Activated CD8-positive, alpha-beta T cell treated with anti-CD3 and anti-CD28 coated beads for 36 hours (primary cell): ENCODE results near the gene FUOM. TPM values are rescaled to one million over a fixed set of nuclear protein-coding genes. Genes with fewer than 3 reads are reported as not detected.

Experiments
- ATAC-seq: fragments of 200-7000 bp; cut with Tn5 transposase; one replicate; pipeline ENCODE4 v1.10.0; 2021; ENCODE audit warnings: mild to moderate bottlenecking, moderate library complexity
- CTCF ChIA-PET: fragments of 350-600 bp; sonication (Branson Sonifier 250); formaldehyde crosslinking; loops from one replicate; lab custom pipeline; 2021; ENCODE audit warnings: antibody characterized with exemption; lab: Charles Lee
- POLR2A ChIA-PET: fragments of 350-600 bp; sonication (Branson Sonifier 250); formaldehyde crosslinking; loops from one replicate; lab custom pipeline; 2021; ENCODE audit warnings: antibody characterized with exemption; lab: Charles Lee
- DNase-seq: peaks from one replicate; pipeline ENCODE4 v3.0.0-alpha.2; 2020
- H3K27ac Mint-ChIP-seq: one replicate; pipeline ENCODE4 v1.8.0; 2021; ENCODE audit warnings: mild to moderate bottlenecking, mixed read lengths
- H3K27me3 Mint-ChIP-seq: one replicate; pipeline ENCODE4 v1.8.0; 2021; ENCODE audit warnings: mixed read lengths
- H3K36me3 Mint-ChIP-seq: one replicate; pipeline ENCODE4 v1.8.0; 2021; ENCODE audit warnings: low read depth, mixed read lengths
- H3K4me1 Mint-ChIP-seq: one replicate; pipeline ENCODE4 v1.8.0; 2021; ENCODE audit warnings: low read depth, mixed read lengths
- H3K4me3 Mint-ChIP-seq: one replicate; pipeline ENCODE4 v1.8.0; 2021; ENCODE audit warnings: mild to moderate bottlenecking, moderate library complexity, mixed read lengths
- H3K9me3 Mint-ChIP-seq: one replicate; pipeline ENCODE4 v1.8.0; 2021; ENCODE audit warnings: mixed read lengths
- intact Hi-C: fragments of 100-400 bp; cut with micrococcal nuclease; formaldehyde crosslinking; loops from one replicate; pipeline ENCODE4 v1.10.0; 2022
- total RNA-seq, 2 experiments: library from RNA; stranded (reverse); gene quantifications; one replicate each; pipeline ENCODE4 v1.2.3, GENCODE V29; 2021
- TF ChIP-seq, protein P1 (sequence below): fragments of 200-600 bp; IDR thresholded peaks from one replicate; pipeline ENCODE4 v1.8.0; 2022; ENCODE audit warnings: antibody characterized with exemption, mild to moderate bottlenecking

Gene FUOM
- total RNA-seq, 2 experiments from 2014 or later = 32.2 to 33.7 TPM

DNA sequence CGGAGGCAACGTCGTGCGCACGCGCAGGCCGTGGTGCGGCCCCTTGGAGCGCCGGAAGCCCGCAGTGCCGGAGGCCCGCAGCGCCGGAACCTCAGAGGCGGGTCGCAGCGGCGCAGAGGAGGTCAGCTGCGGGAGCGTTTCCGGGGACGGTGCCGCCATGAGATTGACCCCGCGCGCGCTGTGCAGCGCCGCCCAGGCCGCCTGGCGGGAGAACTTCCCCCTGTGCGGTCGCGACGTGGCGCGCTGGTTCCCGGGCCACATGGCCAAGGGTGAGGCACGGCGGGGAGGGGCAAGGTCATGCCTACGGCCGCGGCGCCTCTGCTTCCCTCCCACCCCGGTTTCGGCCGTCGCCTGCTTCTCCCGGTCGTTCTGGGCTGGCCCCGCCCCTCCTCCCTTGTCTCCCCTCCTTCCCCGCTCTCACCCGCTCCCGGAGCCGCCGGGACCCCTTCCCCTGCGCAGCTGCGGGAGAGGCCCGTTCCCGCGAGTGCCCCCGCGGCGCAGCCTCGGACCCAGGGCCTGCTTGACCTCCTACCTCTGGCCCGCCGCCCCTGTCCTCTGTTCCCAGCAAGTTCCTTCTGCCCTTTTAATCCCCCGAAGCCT is 36.3 kb upstream of the FUOM start, which contains the start of gene MTG1:
MTG1 (plus strand) TSS at position 94 of the 600 bp plus-strand sequence; CDS start at position 158, 64 bp downstream.
- H3K36me3 Mint-ChIP-seq = peaks cover 35% of the 10 kb centered on the region
- ChIA-PET POLR2A (interaction anchor here (1.0 to 1.7 kb wide), 3 partner anchors 8 to 197 kb away, joined by 3 to 4 read pairs (median 4); no protein-coding TSS in a partner anchor), CTCF (interaction anchor here (1.3 kb wide), 1 partner anchor 65 kb away, joined by 3 read pairs; no protein-coding TSS in a partner anchor)
- H3K4me1 Mint-ChIP-seq = peaks cover 50% of the 10 kb centered on the region
- DNase-seq (peak; percentile 92), ATAC-seq (peak; percentile 74)
- TF ChIP-seq, protein P1, sequence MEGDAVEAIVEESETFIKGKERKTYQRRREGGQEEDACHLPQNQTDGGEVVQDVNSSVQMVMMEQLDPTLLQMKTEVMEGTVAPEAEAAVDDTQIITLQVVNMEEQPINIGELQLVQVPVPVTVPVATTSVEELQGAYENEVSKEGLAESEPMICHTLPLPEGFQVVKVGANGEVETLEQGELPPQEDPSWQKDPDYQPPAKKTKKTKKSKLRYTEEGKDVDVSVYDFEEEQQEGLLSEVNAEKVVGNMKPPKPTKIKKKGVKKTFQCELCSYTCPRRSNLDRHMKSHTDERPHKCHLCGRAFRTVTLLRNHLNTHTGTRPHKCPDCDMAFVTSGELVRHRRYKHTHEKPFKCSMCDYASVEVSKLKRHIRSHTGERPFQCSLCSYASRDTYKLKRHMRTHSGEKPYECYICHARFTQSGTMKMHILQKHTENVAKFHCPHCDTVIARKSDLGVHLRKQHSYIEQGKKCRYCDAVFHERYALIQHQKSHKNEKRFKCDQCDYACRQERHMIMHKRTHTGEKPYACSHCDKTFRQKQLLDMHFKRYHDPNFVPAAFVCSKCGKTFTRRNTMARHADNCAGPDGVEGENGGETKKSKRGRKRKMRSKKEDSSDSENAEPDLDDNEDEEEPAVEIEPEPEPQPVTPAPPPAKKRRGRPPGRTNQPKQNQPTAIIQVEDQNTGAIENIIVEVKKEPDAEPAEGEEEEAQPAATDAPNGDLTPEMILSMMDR = no peak
- no peaks in the 10 kb centered on the region for H3K9me3 Mint-ChIP-seq
- no peaks in the 10 kb centered on the region for H3K27me3 Mint-ChIP-seq
- peak within 1 kb of the TSS; percentile 88 for H3K4me3 Mint-ChIP-seq
- peak within 1 kb of the TSS; percentile 92 for H3K27ac Mint-ChIP-seq
- intact Hi-C loops = loop anchor here (5.0 kb wide), 1 partner anchor 67 kb away; no protein-coding TSS in a partner anchor

DNA sequence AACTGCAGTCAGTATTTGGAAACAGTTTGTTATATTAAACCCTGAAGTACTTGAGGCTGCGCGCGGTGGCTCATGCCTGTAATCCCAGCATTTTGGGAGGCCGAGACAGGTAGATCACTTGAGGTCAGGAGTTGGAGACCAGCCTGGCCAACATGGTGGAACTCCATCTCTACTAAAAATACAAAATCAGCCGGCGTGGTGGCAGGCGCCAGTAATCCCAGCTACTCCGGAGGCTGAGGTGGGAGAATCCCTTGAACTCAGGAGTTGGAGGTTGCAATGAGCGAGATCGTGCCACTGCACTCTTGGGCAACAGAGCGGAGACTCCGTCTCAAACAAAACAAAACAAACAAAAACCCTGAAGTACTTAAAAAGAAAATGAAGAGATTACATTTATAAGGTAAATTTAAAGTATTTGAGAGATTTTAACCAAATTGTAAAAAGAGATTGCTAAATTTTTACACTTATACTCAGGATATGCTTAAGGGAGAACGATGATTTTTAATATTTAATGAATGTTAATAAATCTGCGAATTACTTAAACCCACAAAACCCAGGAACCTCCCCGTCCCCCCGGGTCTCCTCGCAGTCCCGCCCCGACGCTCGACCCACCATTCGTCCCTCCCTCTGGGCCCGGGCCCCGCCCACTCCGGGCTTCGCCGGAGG is 35.7 kb upstream of the FUOM start:
- Mint-ChIP-seq H3K4me1 (peaks cover 54% of the 10 kb centered on the region), H3K36me3 (peaks cover 30% of the 10 kb centered on the region), H3K4me3 (peak overlapping the region; percentile 88), H3K9me3 (no peaks in the 10 kb centered on the region), H3K27me3 (no peaks in the 10 kb centered on the region), H3K27ac (peak overlapping the region; percentile 79)
- ChIA-PET CTCF (interaction anchor here (1.3 kb wide), 1 partner anchor 64 kb away, joined by 3 read pairs; no protein-coding TSS in a partner anchor), POLR2A (interaction anchor here (1.4 to 1.7 kb wide), 2 partner anchors 9 to 15 kb away, joined by 4 read pairs; no protein-coding TSS in a partner anchor)
- no peak for ATAC-seq
- TF ChIP-seq, protein P1 = no peak
- no peak for DNase-seq
- intact Hi-C loops = loop anchor here (5.0 kb wide), 1 partner anchor 66 kb away; no protein-coding TSS in a partner anchor

DNA sequence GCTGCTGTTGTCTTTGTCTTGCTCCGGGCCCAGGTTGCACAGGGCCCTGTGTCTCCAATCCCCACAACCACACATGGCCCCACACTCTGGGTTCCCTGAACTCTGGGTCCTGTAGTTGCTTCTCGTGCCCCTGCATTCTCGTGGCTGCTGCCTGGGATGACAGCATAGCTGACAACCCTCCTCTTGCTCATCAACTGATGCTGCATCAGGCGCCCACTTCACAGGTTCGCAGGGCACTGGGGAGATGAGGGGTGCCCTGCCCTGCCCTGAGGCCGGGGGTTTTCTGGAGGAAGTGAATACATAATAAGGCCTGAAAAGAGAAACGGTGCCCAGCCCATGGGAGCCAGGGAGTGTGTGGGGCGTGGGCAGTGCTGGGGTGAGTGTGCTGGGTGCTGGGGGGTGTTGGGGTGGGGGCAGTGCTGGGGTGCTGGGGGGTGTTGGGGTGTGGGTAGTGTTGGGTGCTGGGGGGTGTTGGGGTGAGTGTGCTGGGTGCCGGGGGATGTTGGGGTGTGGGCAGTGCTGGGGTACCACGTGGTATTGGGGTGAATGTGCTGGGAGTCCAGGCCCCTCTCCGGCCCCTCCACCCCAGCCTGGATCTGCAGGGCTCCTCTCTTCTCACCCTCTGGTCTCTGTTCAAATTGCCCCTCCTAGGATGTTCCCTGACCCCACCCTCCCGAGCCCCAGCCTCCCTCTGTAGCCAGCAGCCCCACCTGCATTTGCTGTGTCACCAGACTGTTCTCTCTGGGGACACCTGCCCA is 34.1 kb upstream of the FUOM start:
- Mint-ChIP-seq H3K9me3 (no peaks in the 10 kb centered on the region), H3K36me3 (peaks cover 17% of the 10 kb centered on the region), H3K27ac (peak overlapping the region; percentile 97), H3K4me1 (peaks cover 55% of the 10 kb centered on the region), H3K27me3 (no peaks in the 10 kb centered on the region), H3K4me3 (peak overlapping the region; percentile 8)
- ChIA-PET CTCF (interaction anchor here (1.0 to 4.5 kb wide), 5 partner anchors 9 to 128 kb away, joined by 3 to 37 read pairs (median 6); no protein-coding TSS in a partner anchor), POLR2A (interaction anchor here (1.2 to 2.9 kb wide), 5 partner anchors 10 to 35 kb away, joined by 3 to 20 read pairs (median 5); partner anchors contain the start of genes FUOM and PAOX)
- intact Hi-C loops = loop anchor here (5.0 kb wide), 1 partner anchor 65 kb away; no protein-coding TSS in a partner anchor
- DNase-seq = peak; percentile 78
- ATAC-seq = peak; percentile 29
- TF ChIP-seq, protein P1 = no peak

DNA sequence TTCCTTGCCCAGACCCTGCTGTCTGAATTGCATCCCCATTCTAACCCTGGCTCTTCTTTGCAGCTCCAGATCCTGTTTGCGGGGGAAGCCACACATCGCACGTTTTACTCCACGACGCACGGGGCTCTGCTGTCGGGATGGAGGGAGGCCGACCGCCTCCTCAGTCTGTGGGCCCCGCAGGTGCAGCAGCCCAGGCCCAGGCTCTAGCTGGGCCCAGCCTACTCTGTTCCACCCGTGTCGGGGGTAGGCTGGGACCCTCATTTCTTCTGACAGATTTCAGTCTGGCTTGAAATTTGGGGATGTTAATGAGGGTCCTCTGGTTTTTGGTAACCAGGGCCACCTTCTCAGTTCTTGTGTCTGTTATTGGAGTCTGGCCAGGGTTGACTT is 33.4 kb upstream of the FUOM start:
- H3K4me1 Mint-ChIP-seq = peaks cover 50% of the 10 kb centered on the region

More for the DNA sequence above, 33.4 kb upstream of the FUOM start:
- ChIA-PET CTCF (interaction anchor here (1.0 to 4.5 kb wide), 9 partner anchors 10 to 129 kb away, joined by 3 to 37 read pairs (median 3); partner anchors contain the start of gene FUOM), POLR2A (interaction anchor here (0.6 to 3.3 kb wide), 7 partner anchors 12 to 35 kb away, joined by 3 to 20 read pairs (median 5); partner anchors contain the start of genes ECHS1, FUOM and PAOX)
- TF ChIP-seq, protein P1 = no peak
- intact Hi-C loops = loop anchor here (5.0 kb wide), 1 partner anchor 64 kb away; no protein-coding TSS in a partner anchor
- DNase-seq (no peak), ATAC-seq (no peak)
- Mint-ChIP-seq H3K27me3 (no peaks in the 10 kb centered on the region), H3K9me3 (no peaks in the 10 kb centered on the region), H3K27ac (peak overlapping the region; percentile 97), H3K36me3 (peaks cover 13% of the 10 kb centered on the region), H3K4me3 (peak overlapping the region; percentile 26)
